ENCODE results near the gene MILR1.
"Not testable (repeated sequence)": the region's sequence is repeated elsewhere in the genome, so short reads cannot be mapped to it uniquely, and the experiment has no call there.

The MILR1 gene

DNA sequence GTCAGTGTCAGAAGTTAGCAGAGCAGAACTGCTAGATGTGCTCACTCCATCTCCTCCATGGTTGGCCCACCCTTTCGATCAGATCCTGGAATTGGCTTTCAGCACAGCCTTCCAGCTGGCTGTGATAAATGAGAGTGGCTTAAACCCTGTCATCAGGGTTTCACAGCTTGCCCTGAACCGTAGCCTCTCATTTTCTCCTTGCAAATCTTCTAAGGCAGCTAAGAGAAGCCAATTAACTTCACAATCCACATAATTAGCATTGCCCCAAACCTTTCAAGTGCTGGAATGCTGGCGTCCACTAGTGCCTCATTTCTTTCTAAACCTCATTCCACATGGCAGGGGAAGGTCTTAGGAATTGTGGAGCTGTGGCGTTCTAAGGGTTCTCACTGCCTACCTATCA is 21.7 kb downstream of the MILR1 start:
- DNase-seq (ENCODE audit: low read depth in 2 of 2) = no peak

DNA sequence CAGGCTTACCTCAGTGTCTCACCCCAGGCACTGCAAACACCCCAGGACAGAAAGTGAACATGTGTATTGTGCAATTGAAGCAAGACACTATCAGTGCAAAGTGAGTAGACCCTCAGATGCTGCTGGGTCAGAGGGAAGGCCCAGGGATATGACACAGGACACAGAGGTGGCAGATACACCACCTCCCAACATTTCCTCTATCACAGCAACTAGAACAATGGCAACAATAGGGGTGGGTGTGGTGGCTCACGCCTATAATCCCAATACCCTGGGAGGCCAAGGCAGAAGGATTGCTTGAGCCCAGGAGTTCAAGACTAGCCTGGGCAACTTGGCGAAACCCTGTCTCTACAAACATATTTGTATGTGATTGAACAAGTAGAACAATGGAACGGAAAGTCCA is 22.5 kb downstream of the MILR1 start:
- no peak for DNase-seq (ENCODE audit: low read depth in 2 of 2)

DNA sequence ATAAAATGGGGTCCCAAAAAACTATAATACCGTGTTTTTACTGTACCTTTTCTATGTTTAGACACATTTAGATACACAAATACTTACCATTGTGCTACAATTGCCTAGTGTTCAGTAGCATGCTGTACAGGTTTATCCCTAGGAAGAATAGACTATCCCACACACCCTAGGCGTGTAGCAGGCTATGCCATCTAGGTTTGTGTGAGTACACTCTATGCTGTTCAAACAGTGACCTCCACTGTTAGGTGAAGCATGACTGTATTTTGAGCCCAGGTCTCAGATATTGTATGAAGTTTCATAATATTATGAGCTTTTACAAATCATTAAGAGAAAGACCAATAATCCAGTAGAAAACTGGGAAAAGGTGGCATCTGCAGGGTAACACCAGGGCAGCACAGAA is 23.6 kb downstream of the MILR1 start:
- DNase-seq (ENCODE audit: low read depth in 2 of 2) = no peak

DNA sequence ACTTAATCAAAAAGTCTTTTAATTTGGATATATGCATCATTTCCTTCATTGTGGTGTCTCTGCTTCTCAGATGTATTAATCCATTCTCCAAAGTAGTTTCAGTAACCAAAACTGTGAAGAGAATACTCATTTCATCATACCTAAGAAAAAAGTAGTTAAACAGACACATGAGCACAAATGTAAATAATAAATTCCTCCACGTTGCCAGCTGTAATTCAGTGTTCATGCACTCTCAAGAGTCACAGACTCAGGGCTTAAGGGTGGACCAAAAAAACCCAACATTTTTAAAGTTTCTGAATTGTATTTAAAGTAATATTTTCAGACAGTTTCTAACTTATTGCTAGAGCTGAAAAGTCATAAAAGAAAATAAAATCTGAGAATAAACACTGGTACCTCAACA is 28.9 kb downstream of the MILR1 start:
- no peak for DNase-seq (ENCODE audit: low read depth in 2 of 2)

DNA sequence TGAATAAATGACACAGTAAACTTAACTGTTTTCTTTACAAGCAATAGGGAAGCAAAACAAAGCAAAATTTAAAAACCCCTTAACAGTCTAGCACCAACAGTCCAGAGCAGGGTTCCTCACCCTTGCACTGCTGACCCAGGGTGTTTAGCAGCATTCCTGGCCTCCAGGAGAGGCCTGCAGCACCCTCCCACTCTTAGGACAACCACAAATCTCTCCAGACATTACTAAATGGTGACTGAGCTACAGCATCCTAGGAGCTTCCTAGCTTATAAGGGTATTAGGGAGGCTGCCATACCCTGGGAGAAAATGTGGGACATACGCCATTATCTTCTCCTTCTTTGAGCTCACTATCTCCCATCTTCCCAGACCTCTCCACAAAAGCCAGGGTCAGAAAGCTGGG is 32.0 kb downstream of the MILR1 start:
- DNase-seq (ENCODE audit: low read depth in 2 of 2) = no peak

DNA sequence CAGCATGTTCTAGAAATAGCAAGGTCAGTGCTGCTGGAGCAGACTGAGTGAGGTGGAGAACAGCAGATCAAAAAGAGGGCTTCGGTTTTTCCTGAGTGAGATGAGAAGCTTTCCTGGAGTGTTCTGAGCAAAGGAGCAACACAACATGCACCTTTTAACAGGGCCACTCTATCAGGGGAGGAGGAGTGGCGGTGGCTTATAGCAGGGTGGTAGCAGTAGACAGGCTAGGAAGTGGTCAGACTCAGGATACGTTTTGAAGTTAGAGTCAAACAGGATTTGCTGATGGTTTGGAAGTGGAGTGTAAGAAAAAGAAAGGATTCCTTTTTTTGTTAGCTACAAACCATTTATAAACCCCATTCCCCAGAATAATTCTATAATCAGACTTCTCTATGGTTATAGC is 35.5 kb downstream of the MILR1 start:
- DNase-seq (ENCODE audit: low read depth in 2 of 2) = no peak

DNA sequence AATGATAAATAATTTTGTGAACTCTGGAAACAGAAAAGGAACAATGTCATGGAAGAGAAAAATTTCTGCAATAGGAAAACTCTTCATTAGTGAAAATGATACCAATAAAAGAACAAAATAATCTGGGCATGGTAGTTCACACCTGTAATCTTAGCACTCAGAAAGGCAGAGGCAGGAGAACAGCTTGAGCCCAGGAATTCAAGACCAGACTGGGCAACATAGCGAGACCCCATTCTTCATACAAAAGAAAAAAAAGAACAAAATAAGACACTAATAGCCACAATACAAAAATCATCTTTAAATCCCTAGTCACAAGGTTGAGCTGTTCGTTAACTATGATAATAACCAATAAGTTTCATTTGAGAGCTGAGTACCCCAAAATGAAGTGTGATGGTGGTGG is 39.4 kb downstream of the MILR1 start:
- no peak for DNase-seq (ENCODE audit: low read depth in 2 of 2)

DNA sequence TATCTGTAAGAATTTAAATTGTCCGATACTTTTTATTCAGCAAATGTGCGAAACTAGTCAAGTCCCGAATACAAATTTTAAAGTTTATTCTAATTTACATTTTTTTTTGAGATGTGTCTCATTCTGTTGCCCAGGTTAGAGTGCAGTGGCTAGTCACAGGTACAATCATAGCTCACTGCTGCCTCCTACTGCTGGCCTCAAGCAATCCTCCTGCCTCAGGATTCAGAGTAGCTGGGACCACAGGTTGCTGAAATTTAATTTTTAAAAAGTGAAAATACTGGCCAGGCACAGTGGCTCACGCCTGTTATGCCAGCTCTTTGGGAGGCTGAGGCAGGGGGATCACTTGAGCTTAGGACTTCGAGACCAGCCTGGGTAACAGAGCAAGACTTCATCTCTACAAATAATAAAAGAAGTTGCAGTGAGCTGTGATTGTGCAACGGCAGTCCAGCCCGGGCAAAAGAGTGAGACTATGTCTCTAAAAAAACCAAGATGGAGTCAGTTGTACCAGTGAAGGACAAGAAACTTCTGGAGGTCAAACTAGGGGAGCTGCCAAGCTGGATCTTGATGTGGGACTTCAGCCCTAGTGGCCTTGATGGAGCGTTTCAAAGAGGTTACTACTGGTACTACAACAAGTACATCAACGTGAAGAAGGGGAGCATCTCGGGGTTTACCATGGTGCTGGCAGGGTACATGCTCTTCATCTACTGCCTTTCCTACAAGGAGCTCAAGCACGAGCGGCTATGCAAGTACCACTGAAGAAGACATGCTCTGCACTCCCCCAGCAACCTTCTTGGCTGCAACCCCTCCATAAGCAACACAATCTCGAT is 42.3 kb downstream of the MILR1 start:
- DNase-seq (ENCODE audit: low read depth in 2 of 2) = no peak

DNA sequence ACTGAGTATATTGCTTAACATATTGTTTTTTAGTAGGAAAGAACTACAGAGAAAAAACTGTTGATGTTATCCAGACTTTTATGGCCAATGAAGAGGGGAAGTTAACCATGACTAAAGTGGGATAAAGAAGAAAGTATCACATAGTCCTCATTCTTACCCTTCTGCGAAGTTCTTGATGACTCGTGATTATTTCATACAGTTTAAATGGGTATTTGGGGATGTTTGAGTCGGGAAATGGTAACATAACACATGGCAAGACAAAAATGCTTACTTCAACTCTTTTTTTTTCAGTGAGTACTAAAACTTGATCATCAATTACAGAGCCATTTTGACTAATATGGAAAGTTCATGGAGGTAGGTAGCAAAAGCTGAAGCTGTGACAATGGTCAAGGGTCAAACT is 43.1 kb downstream of the MILR1 start:
- DNase-seq (ENCODE audit: low read depth in 2 of 2) = no peak

DNA sequence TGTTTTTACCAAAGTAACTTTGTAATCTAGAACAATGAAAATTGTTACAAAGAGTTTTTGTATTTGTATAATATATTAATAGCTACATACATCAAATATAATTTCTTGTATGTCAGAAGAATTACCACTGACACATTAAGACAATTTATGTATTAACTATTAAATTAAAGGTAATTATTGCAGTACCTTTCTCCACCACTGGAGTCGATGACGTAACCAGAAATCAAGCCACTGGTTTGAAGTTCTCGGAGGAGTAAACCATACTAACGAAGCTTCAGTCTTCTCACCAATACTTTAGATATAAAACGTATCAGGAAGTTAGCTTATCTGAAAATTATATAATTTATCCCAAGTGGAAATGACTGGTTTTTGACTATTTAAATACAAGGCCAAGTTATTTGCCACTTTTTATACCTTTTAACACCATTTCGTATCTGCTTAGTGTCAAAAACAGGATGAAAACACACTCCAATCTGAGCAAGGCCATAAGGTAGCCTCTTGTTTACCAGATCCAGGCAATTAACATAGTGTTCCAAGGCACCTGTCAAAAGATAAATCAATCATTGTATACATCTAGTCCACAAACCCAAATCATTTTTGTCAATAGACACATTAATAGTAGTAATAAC is 43.7 kb downstream of the MILR1 start:
- DNase-seq (ENCODE audit: low read depth in 2 of 2) = no peak

DNA sequence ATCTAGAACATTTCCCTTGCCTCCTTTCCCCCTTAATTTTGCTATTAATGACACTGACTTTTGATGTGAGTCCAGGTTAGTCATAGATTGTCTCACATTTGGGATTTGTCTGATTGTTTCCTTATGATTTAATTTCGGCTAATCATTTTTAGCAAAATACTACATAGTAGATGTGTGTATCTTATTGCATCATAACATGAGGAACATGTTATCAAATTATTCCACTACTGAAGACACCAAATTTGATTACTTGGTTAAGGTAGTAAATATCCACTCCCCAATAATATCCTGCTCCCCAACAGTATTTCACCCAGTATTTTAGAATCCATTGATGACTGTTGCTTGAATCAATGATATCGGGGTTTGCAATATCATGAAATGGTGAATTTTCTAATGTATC is 45.2 kb downstream of the MILR1 start:
- DNase-seq (ENCODE audit: low read depth in 2 of 2) = no peak

DNA sequence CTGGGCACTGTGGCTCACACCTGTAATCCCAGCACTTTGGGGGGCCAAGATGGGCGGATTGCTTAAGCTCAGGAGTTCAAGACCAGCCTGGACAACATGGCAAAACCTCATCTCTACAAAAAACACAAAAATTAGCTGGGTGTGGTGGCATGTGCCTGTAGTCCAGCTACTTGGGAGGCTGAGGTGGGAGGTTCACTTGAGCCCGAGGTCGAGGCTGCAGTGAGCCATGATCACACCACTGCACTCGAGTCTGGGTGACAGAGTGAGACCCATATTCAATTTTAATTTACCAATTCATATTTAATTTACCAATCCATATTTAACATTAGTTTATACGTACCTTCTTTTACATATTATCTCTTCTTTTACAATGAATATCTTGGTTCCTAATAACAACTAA is 46.4 kb downstream of the MILR1 start:
- not testable (repeated sequence) for DNase-seq (ENCODE audit: low read depth in 2 of 2)

DNA sequence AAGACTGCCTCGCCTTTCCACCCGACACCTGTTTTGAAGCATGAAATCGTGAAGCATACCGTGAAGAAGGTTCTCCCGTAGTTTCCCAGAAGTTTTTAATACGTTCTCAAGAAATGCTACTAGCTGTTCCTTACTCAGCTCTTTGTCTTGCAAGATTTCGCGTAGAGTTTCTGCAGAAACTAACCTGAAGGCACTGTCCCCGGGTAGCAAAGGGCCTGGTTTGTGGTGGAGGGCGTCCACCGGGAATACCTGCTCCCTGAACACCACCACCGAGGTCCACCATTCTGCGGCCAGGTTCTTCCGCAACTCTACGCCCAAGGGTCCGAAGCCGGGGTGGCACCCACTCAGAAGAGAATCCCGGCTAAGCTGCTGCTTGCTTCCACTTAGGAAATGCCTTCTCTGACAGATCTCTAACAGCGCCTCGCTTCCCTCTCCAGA is 47.5 kb downstream of the MILR1 start:
- DNase-seq (ENCODE audit: low read depth in 2 of 2) = no peak

DNA sequence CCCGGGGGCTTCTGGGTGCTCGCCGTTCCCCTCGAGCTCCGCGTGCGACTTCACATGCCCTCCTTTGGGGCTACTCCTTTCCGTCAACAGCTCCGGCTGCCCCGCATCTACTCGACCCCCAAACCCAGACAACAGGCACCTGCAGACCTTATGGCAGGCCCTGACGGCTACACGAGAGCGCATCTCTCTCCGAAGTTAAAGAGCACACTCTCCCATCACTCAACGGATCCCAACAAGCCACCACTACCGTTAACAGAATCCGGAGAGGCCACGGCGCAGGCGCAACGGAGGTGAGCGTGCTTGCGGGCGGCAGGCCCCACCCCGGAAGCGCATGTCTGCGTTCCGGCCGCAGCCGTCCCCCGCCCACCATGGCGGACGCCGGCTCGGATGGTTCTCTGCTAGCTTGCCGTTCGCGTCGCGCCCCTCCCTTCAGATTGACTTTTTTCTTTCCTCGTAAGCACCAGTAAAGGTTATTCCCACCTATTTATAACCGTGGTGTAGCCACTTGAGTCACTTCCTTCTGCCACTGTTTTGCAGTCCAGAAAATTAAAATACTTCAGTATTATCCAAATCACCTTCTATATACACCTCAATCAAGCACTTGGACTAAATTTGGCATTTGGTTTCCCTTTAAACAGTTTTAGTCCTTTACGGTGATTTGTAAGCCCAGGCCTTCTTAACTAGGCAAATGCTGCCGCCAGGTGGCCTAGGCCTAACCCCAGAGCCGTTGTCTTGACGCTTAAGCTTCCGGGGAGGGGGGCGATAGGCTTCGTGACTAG is 48.1 kb downstream of the MILR1 start, which contains the start of gene POLG2:
TSS of gene POLG2 (minus strand) at position 269 of the 779 bp plus-strand sequence. CDS start at position 183, 86 bp downstream.
- peak; percentile 90 to 95 for DNase-seq (ENCODE audit: low read depth in 2 of 2)

DNA sequence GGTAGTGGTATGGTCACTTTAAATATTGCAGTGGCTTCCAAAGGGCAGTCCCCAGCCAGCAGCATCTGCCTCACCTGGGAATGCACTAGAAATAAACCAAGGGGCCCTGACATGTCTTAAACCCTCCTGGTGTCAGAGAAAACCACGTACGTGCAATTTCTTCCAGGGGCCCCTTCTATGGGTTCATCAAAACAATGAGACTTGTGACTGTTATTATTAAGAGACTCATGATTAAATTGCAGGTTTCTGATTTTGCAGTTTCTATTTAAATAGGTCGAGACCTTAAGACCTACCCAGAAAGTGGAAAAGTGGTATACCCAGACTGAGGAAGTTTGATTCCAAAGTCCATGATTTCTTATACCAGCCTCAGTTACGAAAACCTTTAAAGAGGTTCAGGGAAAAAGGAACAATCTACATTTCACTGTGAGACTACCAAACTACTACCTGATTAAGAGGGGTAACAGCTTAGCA is 48.7 kb downstream of the MILR1 start:
- DNase-seq (ENCODE audit: low read depth in 2 of 2) = peak in 1 of 2 donors; percentile 6

DNA sequence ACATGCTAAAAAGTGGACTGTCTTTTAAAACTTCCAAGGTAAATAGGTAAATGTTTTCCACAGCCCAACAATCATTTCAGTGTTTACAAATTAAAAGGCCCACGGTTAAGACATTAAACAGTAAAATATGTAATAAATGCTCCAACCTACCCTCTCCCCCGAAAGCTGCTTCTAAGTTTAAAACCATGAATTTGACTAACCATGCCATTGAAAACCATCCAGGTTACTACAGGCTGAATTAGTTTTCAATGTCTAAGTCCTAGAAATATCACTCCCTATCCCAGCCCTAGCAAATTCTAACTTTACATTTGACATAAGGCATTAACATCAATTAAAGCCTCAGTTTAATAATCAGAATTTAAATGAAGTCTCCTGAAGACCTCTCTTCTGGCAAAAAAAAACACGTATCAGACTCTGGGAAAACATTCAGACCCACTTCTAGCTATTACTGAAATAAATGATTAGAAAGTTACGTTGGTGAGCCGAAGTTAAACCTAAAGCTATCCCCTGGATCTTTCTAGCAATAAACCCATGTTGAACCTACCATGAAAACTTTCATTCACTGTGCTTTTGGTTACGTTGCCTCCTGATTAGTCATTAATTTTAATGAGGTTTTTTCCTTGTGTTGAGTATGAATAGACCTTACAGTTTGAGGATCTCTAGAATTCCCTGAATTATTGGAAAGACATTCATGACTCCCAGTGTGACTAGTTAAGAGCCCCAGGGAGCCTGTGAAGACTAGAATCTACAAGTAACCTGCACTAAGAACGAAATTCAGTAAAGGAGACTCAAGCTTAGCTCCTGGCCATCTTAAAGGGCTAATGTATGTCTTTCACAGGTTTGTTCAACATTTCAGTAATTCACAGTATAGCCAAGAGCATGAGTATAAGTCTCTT is 49.6 kb downstream of the MILR1 start:
- no peak for DNase-seq (ENCODE audit: low read depth in 2 of 2)

DNA sequence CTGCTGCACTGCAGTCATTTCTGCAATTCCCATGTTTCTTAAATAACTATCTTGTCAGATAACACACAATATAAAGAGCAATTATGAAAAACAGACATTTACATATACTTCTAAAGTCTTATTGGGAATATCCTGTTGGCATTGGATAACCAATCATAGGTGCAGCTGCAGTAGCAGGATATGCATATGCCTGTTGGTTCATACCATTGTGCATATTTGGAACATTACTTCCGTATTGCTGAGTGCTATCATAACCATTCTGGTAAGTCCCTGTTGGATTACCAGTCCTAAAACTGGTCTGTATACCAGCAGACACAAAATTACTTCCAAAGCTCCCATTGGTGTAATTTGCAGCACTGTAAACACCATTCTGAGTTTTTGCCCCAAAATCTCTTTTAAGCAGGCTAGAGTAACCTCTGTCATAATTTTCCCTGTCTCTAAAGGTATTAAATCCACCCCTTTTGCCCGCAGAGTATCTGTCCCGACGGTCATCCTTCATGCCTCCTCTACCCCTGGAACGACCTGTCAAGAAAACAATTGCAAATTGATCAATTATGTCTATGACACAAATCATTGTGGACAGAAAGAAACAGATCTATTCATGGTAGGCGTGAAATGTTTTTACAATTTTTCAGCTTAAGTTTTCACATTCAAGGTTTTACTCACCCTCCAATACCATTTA is 51.0 kb downstream of the MILR1 start:
- no peak for DNase-seq (ENCODE audit: low read depth in 2 of 2)

DNA sequence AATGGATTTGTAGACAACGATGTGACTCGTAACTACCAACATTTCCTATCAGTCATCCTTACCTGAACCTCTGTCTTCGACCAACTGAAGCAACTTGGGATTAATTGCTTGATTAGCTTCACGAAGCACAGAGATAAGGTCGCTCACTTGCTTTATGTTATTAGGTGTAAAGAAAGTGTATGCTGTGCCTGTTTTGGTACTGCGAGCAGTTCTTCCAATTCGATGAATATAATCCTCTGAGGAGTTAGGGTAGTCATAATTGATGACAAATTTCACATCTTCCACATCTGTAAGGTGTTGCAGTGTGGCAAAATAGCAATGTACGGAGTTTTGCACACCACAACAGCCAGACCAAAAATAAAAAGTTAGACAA is 51.6 kb downstream of the MILR1 start:
- DNase-seq (ENCODE audit: low read depth in 2 of 2) = no peak

DNA sequence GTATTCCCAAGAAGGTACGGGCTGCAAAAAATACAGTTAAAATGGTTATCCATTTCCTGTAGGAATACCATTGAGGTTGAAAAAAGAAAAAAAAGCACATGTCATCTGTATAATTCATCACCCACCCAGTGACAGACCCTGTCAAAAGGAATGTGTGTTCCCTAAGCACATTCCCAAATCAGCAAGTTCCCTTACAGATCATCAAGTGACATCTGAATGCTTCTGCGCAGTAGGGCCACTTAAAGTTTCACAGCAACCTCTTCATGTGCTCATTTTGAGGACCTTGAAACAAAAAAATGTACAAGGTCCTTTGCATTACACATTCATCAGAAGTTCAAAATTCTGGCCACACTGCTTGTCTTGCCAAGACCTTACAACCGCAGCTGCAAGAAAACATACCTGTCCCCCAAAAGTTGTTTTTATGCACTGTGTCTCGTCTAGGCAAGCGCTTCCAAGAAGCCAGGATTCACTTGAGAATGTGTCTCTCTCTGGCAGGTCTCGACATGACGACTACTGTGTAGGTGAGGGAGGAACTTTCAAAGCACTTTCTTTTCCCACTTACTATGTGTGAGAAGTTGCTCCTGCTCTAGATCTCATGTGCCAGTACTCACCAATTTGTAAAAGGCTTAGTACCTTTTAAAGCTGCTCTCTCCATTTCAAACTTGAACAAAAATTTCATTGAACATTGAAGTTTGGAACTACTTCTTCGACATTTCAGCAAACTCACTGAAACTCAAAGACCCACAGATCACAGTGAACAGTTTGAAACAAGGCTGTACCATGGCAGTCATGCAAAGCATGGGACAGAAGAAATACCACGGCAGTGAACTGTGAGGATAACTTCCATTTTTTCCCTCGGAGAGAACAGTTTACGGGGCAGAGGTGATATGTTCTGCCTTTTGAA is 52.2 kb downstream of the MILR1 start:
- DNase-seq (ENCODE audit: low read depth in 2 of 2) = no peak

DNA sequence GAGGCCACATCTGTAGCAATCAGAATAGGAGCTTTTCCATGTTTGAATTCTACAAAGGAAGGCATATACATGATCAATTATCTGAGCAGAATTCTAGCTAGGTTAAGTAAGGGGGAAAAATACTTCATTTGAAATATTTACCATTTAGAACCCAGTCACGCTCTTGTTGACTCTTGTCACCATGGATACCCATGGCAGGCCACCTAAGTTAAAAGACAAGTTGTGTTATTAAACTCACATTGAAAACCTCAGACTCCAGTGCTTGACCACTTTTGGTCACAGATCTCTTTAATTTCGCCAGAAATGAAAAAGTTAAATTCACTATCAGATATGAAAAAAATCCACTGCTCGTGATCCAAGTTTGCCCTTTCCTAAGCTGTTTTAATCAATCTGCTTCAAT is 53.1 kb downstream of the MILR1 start:
- no peak for DNase-seq (ENCODE audit: low read depth in 2 of 2)
